Endodermal cell (in vitro differentiated cells): ENCODE measurements around the gene SPOUT1. TPM values are rescaled to one million over a fixed set of nuclear protein-coding genes. Genes with fewer than 3 reads are reported as not detected.

Experiments used
- DNase-seq: peaks from one replicate; pipeline ENCODE4 v3.0.0-alpha.2; 2017
- H3K27ac ChIP-seq: 2 replicates; pipeline ENCODE4 v1.5.1; 2013; ENCODE audit warnings: mild to moderate bottlenecking, low read depth, low read length, moderate library complexity
- H3K27me3 ChIP-seq: 2 replicates; pipeline ENCODE4 v1.6.1; 2013; ENCODE audit warnings: mild to moderate bottlenecking, low read length, moderate library complexity; ENCODE audit not compliant: insufficient read depth, control insufficient read depth, poor library complexity, severe bottlenecking
- H3K36me3 ChIP-seq: 2 replicates; pipeline ENCODE4 v1.7.0; 2013; ENCODE audit warnings: mild to moderate bottlenecking, low read length, moderate library complexity; ENCODE audit not compliant: control insufficient read depth, insufficient read depth
- H3K4me1 ChIP-seq: one replicate; pipeline ENCODE4 v1.7.0; 2013; ENCODE audit warnings: low read length; ENCODE audit not compliant: control insufficient read depth, insufficient read depth
- H3K4me3 ChIP-seq: 2 replicates; pipeline ENCODE4 v1.5.1; 2013; ENCODE audit warnings: mild to moderate bottlenecking, low read length, moderate library complexity
- H3K9ac ChIP-seq: 2 replicates; pipeline ENCODE4 v1.6.1; 2013; ENCODE audit warnings: mild to moderate bottlenecking, low read length, moderate library complexity; ENCODE audit not compliant: poor library complexity, severe bottlenecking; ENCODE audit errors: extremely low read depth
- H3K9me3 ChIP-seq: 2 replicates; pipeline ENCODE4 v1.6.1; 2013; ENCODE audit warnings: mild to moderate bottlenecking, low read length, moderate library complexity; ENCODE audit not compliant: control insufficient read depth
- H3K27ac Mint-ChIP-seq: 2 replicates; pipeline ENCODE4 v1.8.0; 2020; ENCODE audit warnings: mixed read lengths
- H3K27me3 Mint-ChIP-seq: 2 replicates; pipeline ENCODE4 v1.8.0; 2021; ENCODE audit warnings: mild to moderate bottlenecking, mixed read lengths; ENCODE audit not compliant: insufficient read depth
- H3K36me3 Mint-ChIP-seq: 2 replicates; pipeline ENCODE4 v1.8.0; 2020; ENCODE audit warnings: low read depth, mixed read lengths
- H3K4me1 Mint-ChIP-seq: 2 replicates; pipeline ENCODE4 v1.8.0; 2020; ENCODE audit warnings: mixed read lengths
- H3K4me3 Mint-ChIP-seq: 2 replicates; pipeline ENCODE4 v1.8.0; 2020; ENCODE audit warnings: mild to moderate bottlenecking, moderate library complexity, mixed read lengths
- H3K9me3 Mint-ChIP-seq: 2 replicates; pipeline ENCODE4 v1.8.0; 2020; ENCODE audit warnings: mild to moderate bottlenecking, mixed read lengths
- CTCF ChIP-seq: fragments of 200-600 bp; sonication (generic); conservative IDR thresholded peaks from 2 replicates; pipeline ENCODE4 v1.5.0; 2021; ENCODE audit warnings: antibody characterized with exemption, mild to moderate bottlenecking
- WGBS, 2 experiments: methylation state at CpG; one replicate each; pipeline versions ENCODE4 v1.1.5 to v1.1.7; 2013; ENCODE audit warnings: missing lambda C conversion rate in 2 of 2, mixed read lengths in 1 of 2; ENCODE audit not compliant: insufficient coverage in 1 of 2, insufficient read length in 1 of 2; 5-methylcytosine and 5-hydroxymethylcytosine counted together
- total RNA-seq, 2 donors: library from RNA; stranded (reverse); fragmentation: NEBNext Ultra II Directional in 1 of 2; extraction: Animal tissue kit (Norgen Biotek cat#: 25700) in 1 of 2; gene quantifications; 2 replicates in 1 of 2; 3 replicates in 1 of 2; pipeline ENCODE4 v1.2.1, GENCODE V29; 2021

Gene SPOUT1
- total RNA-seq, 2 donors from 2014 or later: 66.9 to 86.5 TPM

DNA sequence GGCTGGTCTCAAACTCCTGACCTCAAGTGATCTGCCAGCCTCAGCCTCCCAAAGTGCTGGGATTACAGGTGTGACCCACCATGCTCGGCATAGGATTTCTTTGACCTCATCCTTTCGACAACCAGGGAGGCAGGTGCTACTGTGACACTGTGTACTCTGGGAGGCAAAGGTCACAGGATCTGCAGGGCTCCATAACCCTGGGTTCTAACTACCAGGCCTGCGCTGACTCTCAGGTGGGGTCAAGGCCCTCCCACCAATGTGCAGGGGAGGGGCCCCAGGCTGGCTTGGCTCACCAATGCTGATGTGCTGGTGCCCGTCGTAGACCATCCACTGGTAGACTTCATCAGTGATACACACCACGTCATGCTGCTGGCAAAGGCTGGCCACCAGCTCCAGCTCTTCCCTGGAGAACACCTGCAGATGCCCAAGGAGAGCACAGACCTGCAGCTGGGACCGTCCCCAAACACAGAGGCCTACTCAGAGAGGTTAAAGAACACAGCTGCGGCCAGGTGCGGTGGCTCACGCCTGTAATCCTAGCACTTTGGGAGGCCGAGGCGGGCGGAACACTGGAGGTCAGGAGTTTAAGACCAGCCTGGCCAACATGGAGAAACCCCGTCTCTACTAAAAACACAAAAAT lies 7.0 kb upstream of the SPOUT1 start:
- H3K9me3 ChIP-seq: no peaks in the 10 kb centered on the region
- peaks cover 7% of the 10 kb centered on the region for H3K4me1 Mint-ChIP-seq
- WGBS, 2 experiments: 93 to 95% methylated on average over 14 of the region's 14 CpGs
- H3K27ac ChIP-seq: no peak overlapping the region
- H3K4me3 Mint-ChIP-seq: no peak overlapping the region
- peaks cover 38% of the 10 kb centered on the region for H3K36me3 Mint-ChIP-seq
- H3K9me3 Mint-ChIP-seq: no peaks in the 10 kb centered on the region
- H3K4me1 ChIP-seq: no peaks in the 10 kb centered on the region
- no peak overlapping the region for H3K9ac ChIP-seq
- H3K27ac Mint-ChIP-seq: no peak overlapping the region
- DNase-seq: no peak
- TF ChIP-seq CTCF: no peak
- H3K4me3 ChIP-seq: no peak overlapping the region
- peaks cover 4% of the 10 kb centered on the region for H3K36me3 ChIP-seq
- no peaks in the 10 kb centered on the region for H3K27me3 ChIP-seq
- no peaks in the 10 kb centered on the region for H3K27me3 Mint-ChIP-seq

GRCh38 chr9:128835246-128836210 lies 5.9 kb upstream of the SPOUT1 start:
- H3K9me3 Mint-ChIP-seq: no peaks in the 10 kb centered on the region
- 97% methylated on average over 20 to 28 of the region's 28 CpGs for WGBS, 2 experiments

GRCh38 chr9:128833696-128834095 lies 4.1 kb upstream of the SPOUT1 start:
- Mint-ChIP-seq H3K27me3 (no peaks in the 10 kb centered on the region), H3K4me1 (peaks cover 10% of the 10 kb centered on the region), H3K36me3 (peaks cover 33% of the 10 kb centered on the region), H3K9me3 (no peaks in the 10 kb centered on the region), H3K4me3 (no peak overlapping the region), H3K27ac (no peak overlapping the region)
- Histone ChIP-seq H3K27ac (no peak overlapping the region), H3K9ac (no peak overlapping the region), H3K4me1 (peaks cover 2% of the 10 kb centered on the region), H3K27me3 (no peaks in the 10 kb centered on the region), H3K36me3 (no peaks in the 10 kb centered on the region), H3K4me3 (no peak overlapping the region), H3K9me3 (no peaks in the 10 kb centered on the region)
- no peak for DNase-seq
- whole genome bisulfite sequencing, 2 experiments: 94 to 95% methylated on average over 6 to 10 of the region's 10 CpGs
- TF ChIP-seq CTCF: no peak

More at GRCh38 chr9:128835246-128836210, 5.9 kb upstream of the SPOUT1 start:
- no peaks in the 10 kb centered on the region for H3K27me3 Mint-ChIP-seq
- no peak overlapping the region for H3K4me3 Mint-ChIP-seq
- H3K27ac Mint-ChIP-seq: no peak overlapping the region
- Histone ChIP-seq H3K9me3 (no peaks in the 10 kb centered on the region), H3K36me3 (peaks cover 4% of the 10 kb centered on the region), H3K4me3 (no peak overlapping the region), H3K4me1 (no peaks in the 10 kb centered on the region), H3K27me3 (no peaks in the 10 kb centered on the region), H3K27ac (no peak overlapping the region), H3K9ac (no peak overlapping the region)
- peaks cover 7% of the 10 kb centered on the region for H3K4me1 Mint-ChIP-seq
- TF ChIP-seq CTCF: no peak
- DNase-seq: no peak
- peaks cover 33% of the 10 kb centered on the region for H3K36me3 Mint-ChIP-seq
